A549 (cell line): ENCODE results near the gene RABEPK. TPM values are rescaled to one million over a fixed set of nuclear protein-coding genes. Genes with fewer than 3 reads are reported as not detected.

Experiments
- ATAC-seq, 2 experiments: fragments of 200-7000 bp in 1 of 2; fragments of >200 bp in 1 of 2; cut with Nextera tagmentation in 1 of 2; cut with Tn5 transposase in 1 of 2; 3 replicates each; pipeline versions ENCODE4 v1.8.0 to v1.9.1; 2018 to 2020; ENCODE audit warnings: mild to moderate bottlenecking in 1 of 2, moderate library complexity in 1 of 2
- CTCF ChIA-PET: fragments of 300-600 bp; sonication (Branson Sonifier 250); formaldehyde crosslinking; extraction: SDS; loops from one replicate; lab custom pipeline; 2021; ENCODE audit warnings: antibody characterized with exemption, inconsistent platforms; lab: Yijun Ruan, JAX
- POLR2A ChIA-PET: fragments of 350-600 bp; formaldehyde crosslinking; extraction: SDS; loops from one replicate; lab custom pipeline; 2021; ENCODE audit warnings: antibody characterized with exemption, inconsistent platforms; lab: Yijun Ruan, JAX
- DNase-seq, 2 experiments: peaks; one replicate each; pipeline versions ENCODE4 v3.0.0 to v3.0.0-alpha.2; 2011 to 2016; ENCODE audit warnings: low read depth in 1 of 2, low spot score in 1 of 2
- FAIRE-seq: peaks from 2 replicates; lab custom pipeline; 2011; peaks lifted over from hg19 to GRCh38; lab: Jason Lieb, UNC
- H3K27ac ChIP-seq, 2 experiments: fragments of >200 bp; sonication (Bioruptor Twin); formaldehyde crosslinking; 3 replicates each; pipeline ENCODE4 v1.5.1; 2016 to 2017
- H3K4me1 ChIP-seq: fragments of >200 bp; sonication (Bioruptor Twin); formaldehyde crosslinking; 3 replicates; pipeline ENCODE4 v1.6.1; 2016
- H3K4me2 ChIP-seq: fragments of >200 bp; sonication (Bioruptor Twin); formaldehyde crosslinking; 3 replicates; pipeline ENCODE4 v1.6.1; 2016
- H3K4me3 ChIP-seq: fragments of >200 bp; sonication (Bioruptor Twin); formaldehyde crosslinking; 3 replicates; pipeline ENCODE4 v1.5.1; 2016
- H3K9me3 ChIP-seq: fragments of >200 bp; sonication (Bioruptor Twin); formaldehyde crosslinking; 3 replicates; pipeline ENCODE4 v1.6.1; 2016
- CBX8 ChIP-seq: fragments of 200-600 bp; sonication (generic); IDR thresholded peaks from 2 replicates; pipeline ENCODE4 v1.6.1; 2016
- ESRRA ChIP-seq: fragments of 150-350 bp; IDR thresholded peaks from 2 replicates; pipeline ENCODE4 v1.6.1; 2014; ENCODE audit warnings: mild to moderate bottlenecking, low read length, borderline replicate concordance
- FOXS1 ChIP-seq: fragments of 250-450 bp; sonication (Bioruptor Pico); IDR thresholded peaks from 2 replicates; pipeline ENCODE4 v1.5.0; 2020; ENCODE audit warnings: mild to moderate bottlenecking, moderate library complexity
- HOXB13 ChIP-seq: fragments of 250-450 bp; sonication (Bioruptor Pico); IDR thresholded peaks from 2 replicates; pipeline ENCODE4 v1.5.0; 2020; ENCODE audit warnings: low read depth, mild to moderate bottlenecking, moderate library complexity
- HOXB5 ChIP-seq: fragments of 250-450 bp; sonication (Bioruptor Pico); IDR thresholded peaks from 2 replicates; pipeline ENCODE4 v1.5.0; 2020; ENCODE audit warnings: mild to moderate bottlenecking, moderate library complexity
- JUN ChIP-seq, 2 experiments: fragments of >200 bp; sonication (Bioruptor Twin); formaldehyde crosslinking; IDR thresholded peaks; 2 replicates in 1 of 2; 3 replicates in 1 of 2; pipeline ENCODE4 v1.6.1; 2016 to 2017
- KDM5A ChIP-seq: fragments of 200-600 bp; sonication (generic); IDR thresholded peaks from 2 replicates; pipeline ENCODE4 v1.6.1; 2016; ENCODE audit warnings: antibody characterized with exemption, mild to moderate bottlenecking
- MAFK ChIP-seq: fragments of 450-650 bp; IDR thresholded peaks from 2 replicates; pipeline ENCODE4 v1.6.1; 2014; ENCODE audit not compliant: partially characterized antibody
- MAZ ChIP-seq: fragments of 150-350 bp; IDR thresholded peaks from 2 replicates; pipeline ENCODE4 v1.6.1; 2014; ENCODE audit warnings: antibody characterized with exemption, low read depth, low read length, borderline replicate concordance
- PHF8 ChIP-seq: fragments of 200-600 bp; sonication (generic); IDR thresholded peaks from 2 replicates; pipeline ENCODE4 v1.6.1; 2016; ENCODE audit warnings: low read depth, mild to moderate bottlenecking, antibody characterized with exemption, moderate library complexity, borderline replicate concordance
- RARB ChIP-seq: fragments of 250-450 bp; sonication (Bioruptor Pico); IDR thresholded peaks from 2 replicates; pipeline ENCODE4 v1.8.0; 2021; ENCODE audit warnings: mild to moderate bottlenecking, moderate library complexity
- RFX5 ChIP-seq: fragments of 450-650 bp; IDR thresholded peaks from 2 replicates; pipeline ENCODE4 v1.7.1; 2014; ENCODE audit warnings: antibody characterized with exemption, mild to moderate bottlenecking, moderate library complexity
- SREBF2 ChIP-seq: fragments of 450-650 bp; IDR thresholded peaks from 2 replicates; pipeline ENCODE4 v1.6.1; 2014; ENCODE audit warnings: mild to moderate bottlenecking, moderate library complexity
- TP53 ChIP-seq: fragments of 250-450 bp; sonication (Bioruptor Pico); IDR thresholded peaks from 2 replicates; pipeline ENCODE4 v1.5.0; 2021; ENCODE audit warnings: mild to moderate bottlenecking, moderate library complexity
- WGBS: methylation state at CpG from one replicate; pipeline ENCODE4 v1.1.6; 2017; ENCODE audit errors: missing lambda C conversion rate; 5-methylcytosine and 5-hydroxymethylcytosine counted together
- polyA plus RNA-seq, 4 experiments: library from polyadenylated mRNA; depleted of rRNA in 3 of 4; stranded (reverse); fragments of >200 nt; fragmentation: RNase III in 1 of 4; extraction: RNeasy Plus Mini Kit Qiagen cat#74134 plus additional on column Dnase treatment in 1 of 4; gene quantifications; 2 replicates in 3 of 4; 3 replicates in 1 of 4; pipeline ENCODE4 v1.2.3, GENCODE V29; 2011 to 2017
- TF ChIP-seq, protein P1 (sequence below): fragments of 250-450 bp; sonication (Bioruptor Pico); IDR thresholded peaks from 2 replicates; pipeline ENCODE4 v1.5.0; 2021; ENCODE audit warnings: mild to moderate bottlenecking, moderate library complexity, borderline replicate concordance
- TF ChIP-seq, protein P2 (sequence below): fragments of >200 bp; sonication (Bioruptor Twin); formaldehyde crosslinking; IDR thresholded peaks from 3 replicates; pipeline ENCODE4 v1.5.1; 2016
- TF ChIP-seq, protein P3 (sequence below): IDR thresholded peaks from 2 replicates; pipeline ENCODE4 v1.6.1; 2012
- TF ChIP-seq, protein P4 (sequence below): IDR thresholded peaks from 2 replicates; pipeline ENCODE4 v1.6.1; 2012
- TF ChIP-seq, protein P5 (sequence below): fragments of 200-600 bp; sonication (generic); IDR thresholded peaks from 2 replicates; pipeline ENCODE4 v1.6.1; 2016; ENCODE audit warnings: antibody characterized with exemption, mild to moderate bottlenecking, moderate library complexity

The RABEPK gene
- polyA plus RNA-seq, 2 of the 4 experiments (the other 2 are of a cell fraction), result 41.9 to 50.1 TPM

DNA sequence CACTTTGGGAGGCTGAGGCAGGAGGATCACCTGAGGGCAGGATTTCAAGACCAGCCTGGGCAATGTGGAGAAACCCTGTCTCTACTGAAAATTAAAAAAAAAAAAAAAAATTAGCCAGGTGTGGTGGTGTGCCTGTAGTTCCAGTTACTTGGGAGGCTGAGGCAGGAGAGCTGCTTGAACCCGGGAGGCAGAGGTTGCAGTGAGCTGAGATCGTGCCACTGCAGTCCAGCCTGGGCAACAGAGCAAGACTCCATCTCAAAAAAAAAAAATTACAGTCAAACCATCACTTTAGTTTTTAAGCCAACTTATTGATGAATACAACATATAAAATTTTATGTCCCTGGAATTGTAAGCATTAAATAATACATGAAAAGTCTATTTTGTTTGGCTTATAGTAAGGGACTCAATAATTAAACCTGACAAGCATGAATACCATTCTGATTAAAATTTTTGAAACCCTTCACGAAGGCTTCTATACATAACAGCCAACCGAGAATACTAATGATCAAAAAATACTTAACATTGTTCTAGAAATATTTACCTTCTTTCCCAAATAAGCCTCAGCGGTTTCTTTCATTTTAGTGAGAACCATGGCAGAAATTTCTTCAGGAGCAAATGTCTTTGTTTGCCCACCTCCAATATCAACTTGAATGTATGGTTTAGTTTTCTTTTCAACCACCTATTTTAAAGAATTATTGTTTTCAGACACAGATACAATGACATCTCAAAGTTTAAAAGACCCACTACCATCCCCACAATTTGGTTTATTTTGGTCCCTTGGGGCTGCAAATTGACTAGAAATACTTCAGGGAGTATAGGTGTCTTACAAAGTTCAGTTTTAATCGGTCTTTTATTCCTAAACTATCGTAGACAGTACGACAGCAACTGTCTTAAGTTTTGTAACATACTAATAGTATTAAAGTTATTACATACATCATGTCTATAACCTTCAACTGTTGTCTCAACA lies 39.6 kb downstream of the RABEPK start:
- TF ChIP-seq HOXB13 (CRISPR knock-in tag) (no peak), CBX8 (no peak), RARB (CRISPR knock-in tag) (peak; percentile 34; the same call in 1 of the 2 replicates), ESRRA (no peak), MAFK (no peak), KDM5A (0 out of 2 replicates have a peak, but pooled peaks have one; percentile 17), SREBF2 (no peak), FOXS1 (CRISPR knock-in tag) (no peak)
- TF ChIP-seq, protein P1, sequence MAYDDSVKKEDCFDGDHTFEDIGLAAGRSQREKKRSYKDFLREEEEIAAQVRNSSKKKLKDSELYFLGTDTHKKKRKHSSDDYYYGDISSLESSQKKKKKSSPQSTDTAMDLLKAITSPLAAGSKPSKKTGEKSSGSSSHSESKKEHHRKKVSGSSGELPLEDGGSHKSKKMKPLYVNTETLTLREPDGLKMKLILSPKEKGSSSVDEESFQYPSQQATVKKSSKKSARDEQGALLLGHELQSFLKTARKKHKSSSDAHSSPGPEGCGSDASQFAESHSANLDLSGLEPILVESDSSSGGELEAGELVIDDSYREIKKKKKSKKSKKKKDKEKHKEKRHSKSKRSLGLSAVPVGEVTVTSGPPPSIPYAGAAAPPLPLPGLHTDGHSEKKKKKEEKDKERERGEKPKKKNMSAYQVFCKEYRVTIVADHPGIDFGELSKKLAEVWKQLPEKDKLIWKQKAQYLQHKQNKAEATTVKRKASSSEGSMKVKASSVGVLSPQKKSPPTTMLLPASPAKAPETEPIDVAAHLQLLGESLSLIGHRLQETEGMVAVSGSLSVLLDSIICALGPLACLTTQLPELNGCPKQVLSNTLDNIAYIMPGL, result 0 out of 2 replicates have a peak, but pooled peaks have one; percentile 9
- TF ChIP-seq, protein P2, sequence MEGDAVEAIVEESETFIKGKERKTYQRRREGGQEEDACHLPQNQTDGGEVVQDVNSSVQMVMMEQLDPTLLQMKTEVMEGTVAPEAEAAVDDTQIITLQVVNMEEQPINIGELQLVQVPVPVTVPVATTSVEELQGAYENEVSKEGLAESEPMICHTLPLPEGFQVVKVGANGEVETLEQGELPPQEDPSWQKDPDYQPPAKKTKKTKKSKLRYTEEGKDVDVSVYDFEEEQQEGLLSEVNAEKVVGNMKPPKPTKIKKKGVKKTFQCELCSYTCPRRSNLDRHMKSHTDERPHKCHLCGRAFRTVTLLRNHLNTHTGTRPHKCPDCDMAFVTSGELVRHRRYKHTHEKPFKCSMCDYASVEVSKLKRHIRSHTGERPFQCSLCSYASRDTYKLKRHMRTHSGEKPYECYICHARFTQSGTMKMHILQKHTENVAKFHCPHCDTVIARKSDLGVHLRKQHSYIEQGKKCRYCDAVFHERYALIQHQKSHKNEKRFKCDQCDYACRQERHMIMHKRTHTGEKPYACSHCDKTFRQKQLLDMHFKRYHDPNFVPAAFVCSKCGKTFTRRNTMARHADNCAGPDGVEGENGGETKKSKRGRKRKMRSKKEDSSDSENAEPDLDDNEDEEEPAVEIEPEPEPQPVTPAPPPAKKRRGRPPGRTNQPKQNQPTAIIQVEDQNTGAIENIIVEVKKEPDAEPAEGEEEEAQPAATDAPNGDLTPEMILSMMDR, result no peak
- H3K9me3 ChIP-seq, result no peaks in the 10 kb centered on the region
- FAIRE-seq, result no peak
- H3K4me2 ChIP-seq, result peak overlapping the region; percentile 80
- ATAC-seq, result no peak
- ChIA-PET POLR2A (interaction anchor here (0.9 to 3.2 kb wide), 7 partner anchors 8 to 102 kb away, joined by 3 to 38 read pairs (median 21); partner anchors contain the start of genes GAPVD1 and RABEPK), CTCF (interaction anchor here (0.6 kb wide), 2 partner anchors 23 to 673 kb away, joined by 3 to 4 read pairs; no protein-coding TSS in a partner anchor)
- WGBS, result 13% methylated on average over 8 of the region's 8 CpGs
- DNase-seq, result no peak
- H3K4me3 ChIP-seq, result peak overlapping the region; percentile 73
- peaks cover 69% of the 10 kb centered on the region for H3K4me1 ChIP-seq
- H3K27ac ChIP-seq, result peak overlapping the region; percentile 85 to 94

DNA sequence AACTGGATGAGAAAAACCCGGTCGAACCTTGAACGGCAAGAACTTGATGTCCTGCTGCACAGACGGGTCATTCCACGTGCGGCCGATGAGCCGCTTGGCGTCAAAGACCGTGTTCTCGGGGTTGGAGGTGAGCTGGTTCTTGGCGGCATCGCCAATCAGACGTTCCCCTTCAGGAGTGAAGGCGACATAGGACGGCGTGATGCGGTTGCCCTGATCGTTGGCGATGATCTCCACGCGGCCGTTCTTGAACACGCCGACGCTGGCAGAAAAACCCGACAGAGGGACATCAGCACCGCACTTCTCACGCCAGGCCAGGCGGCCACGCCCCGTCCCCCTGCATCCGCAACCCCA lies 40.3 kb downstream of the RABEPK start:
- POLR2A ChIA-PET, result interaction anchor here (0.9 to 3.2 kb wide), 17 partner anchors 9 to 130 kb away, joined by 3 to 38 read pairs (median 10); partner anchors contain the start of genes GAPVD1 and RABEPK
- DNase-seq (peak in 1 of 2 experiments; percentile 52), ATAC-seq (peak; percentile 3 to 10; a peak in 5 of 6 replicates), FAIRE-seq (no peak)
- Histone ChIP-seq H3K9me3 (no peaks in the 10 kb centered on the region), H3K4me3 (peak overlapping the region; percentile 73), H3K4me1 (peaks cover 63% of the 10 kb centered on the region), H3K4me2 (peak overlapping the region; percentile 80), H3K27ac (peak overlapping the region; percentile 85 to 94)
- CTCF ChIA-PET, result interaction anchor here (1.3 kb wide), 1 partner anchor 21 kb away, joined by 5 read pairs; the partner anchor contains the start of gene GAPVD1
- under 1% methylated on average over 18 of the region's 33 CpGs for WGBS
- TF ChIP-seq KDM5A, result no peak
- TF ChIP-seq, protein P3, sequence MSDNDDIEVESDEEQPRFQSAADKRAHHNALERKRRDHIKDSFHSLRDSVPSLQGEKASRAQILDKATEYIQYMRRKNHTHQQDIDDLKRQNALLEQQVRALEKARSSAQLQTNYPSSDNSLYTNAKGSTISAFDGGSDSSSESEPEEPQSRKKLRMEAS, result peak; percentile 82
- TF ChIP-seq HOXB5 (CRISPR knock-in tag), result 0 out of 2 replicates have a peak, but pooled peaks have one; percentile 36

DNA sequence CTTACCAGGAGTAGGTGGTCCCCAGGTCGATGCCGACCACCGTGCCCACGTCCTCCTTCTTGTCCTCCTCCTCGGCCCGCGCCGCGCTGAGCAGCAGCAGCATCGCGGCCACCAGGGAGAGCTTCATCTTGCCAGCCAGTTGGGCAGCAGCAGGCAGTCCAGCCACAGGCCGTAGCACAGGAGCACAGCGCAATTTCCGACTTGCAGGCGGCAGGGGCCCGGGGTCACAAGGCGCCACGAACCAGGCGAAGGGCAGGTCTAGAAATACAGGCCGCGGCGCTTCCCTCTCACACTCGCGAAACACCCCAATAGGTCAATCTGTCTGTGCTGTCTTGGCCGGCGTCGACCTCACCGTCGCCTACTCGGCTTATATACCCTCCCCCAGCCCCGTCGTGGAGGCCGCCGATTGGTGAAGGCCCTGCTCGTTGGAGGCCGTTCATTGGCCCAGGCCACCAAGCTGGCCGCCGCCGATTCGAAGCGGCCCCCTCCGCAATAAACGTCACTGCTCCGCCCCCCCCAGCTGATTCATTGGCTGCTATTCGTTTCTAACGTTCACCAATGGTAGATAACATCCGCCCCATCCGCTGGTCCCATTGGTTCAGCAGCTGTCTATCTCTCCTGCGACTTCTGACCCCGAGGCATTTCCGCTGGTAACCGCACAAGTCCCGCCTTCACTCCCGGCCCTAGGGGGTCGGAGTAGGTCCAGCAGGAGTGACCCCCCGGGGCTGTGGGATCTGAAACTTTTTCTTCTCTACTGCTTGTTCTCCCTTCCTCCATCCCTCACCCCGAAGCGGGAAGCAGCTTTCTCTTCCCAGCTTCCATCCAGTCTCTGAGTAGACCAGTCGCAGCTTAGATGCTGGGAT lies 40.9 kb downstream of the RABEPK start, which contains the start of gene HSPA5:
TSS of gene HSPA5 (minus strand) at position 344 of the 863 bp plus-strand sequence. CDS start at position 127, 217 bp downstream.
- ChIA-PET CTCF (interaction anchor here (0.9 to 1.3 kb wide), 3 partner anchors 14 to 85 kb away, joined by 3 to 5 read pairs (median 3); partner anchors contain the start of gene GAPVD1), POLR2A (interaction anchor here (0.5 to 3.2 kb wide), 34 partner anchors 10 to 582 kb away, joined by 3 to 38 read pairs (median 4); partner anchors contain the start of genes ARPC5L, GAPVD1, RABEPK and WDR38)
- no peak for FAIRE-seq
- peak within 1 kb of the TSS; percentile 92 to 98 for H3K27ac ChIP-seq
- peaks cover 57% of the 10 kb centered on the region for H3K4me1 ChIP-seq
- peak within 1 kb of the TSS; percentile 73 for H3K4me3 ChIP-seq
- peak; percentile 99 for DNase-seq
- peak; percentile 91 to 95 for ATAC-seq
- H3K4me2 ChIP-seq, result peak within 1 kb of the TSS; percentile 85
- no peaks in the 10 kb centered on the region for H3K9me3 ChIP-seq
- WGBS, result 0% methylated on average over 41 of the region's 59 CpGs
- TF ChIP-seq, protein P4, sequence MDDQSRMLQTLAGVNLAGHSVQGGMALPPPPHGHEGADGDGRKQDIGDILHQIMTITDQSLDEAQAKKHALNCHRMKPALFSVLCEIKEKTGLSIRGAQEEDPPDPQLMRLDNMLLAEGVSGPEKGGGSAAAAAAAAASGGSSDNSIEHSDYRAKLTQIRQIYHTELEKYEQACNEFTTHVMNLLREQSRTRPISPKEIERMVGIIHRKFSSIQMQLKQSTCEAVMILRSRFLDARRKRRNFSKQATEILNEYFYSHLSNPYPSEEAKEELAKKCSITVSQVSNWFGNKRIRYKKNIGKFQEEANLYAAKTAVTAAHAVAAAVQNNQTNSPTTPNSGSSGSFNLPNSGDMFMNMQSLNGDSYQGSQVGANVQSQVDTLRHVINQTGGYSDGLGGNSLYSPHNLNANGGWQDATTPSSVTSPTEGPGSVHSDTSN, result peak; percentile 95
- TF ChIP-seq TP53 (CRISPR knock-in tag) (peak; percentile 83), PHF8 (peak; percentile 97), MAZ (no peak), JUN (IDR thresholded peaks at IDR 0.05) (peak; percentile 95 to 98), RFX5 (peak; percentile 82)
- TF ChIP-seq, protein P5, sequence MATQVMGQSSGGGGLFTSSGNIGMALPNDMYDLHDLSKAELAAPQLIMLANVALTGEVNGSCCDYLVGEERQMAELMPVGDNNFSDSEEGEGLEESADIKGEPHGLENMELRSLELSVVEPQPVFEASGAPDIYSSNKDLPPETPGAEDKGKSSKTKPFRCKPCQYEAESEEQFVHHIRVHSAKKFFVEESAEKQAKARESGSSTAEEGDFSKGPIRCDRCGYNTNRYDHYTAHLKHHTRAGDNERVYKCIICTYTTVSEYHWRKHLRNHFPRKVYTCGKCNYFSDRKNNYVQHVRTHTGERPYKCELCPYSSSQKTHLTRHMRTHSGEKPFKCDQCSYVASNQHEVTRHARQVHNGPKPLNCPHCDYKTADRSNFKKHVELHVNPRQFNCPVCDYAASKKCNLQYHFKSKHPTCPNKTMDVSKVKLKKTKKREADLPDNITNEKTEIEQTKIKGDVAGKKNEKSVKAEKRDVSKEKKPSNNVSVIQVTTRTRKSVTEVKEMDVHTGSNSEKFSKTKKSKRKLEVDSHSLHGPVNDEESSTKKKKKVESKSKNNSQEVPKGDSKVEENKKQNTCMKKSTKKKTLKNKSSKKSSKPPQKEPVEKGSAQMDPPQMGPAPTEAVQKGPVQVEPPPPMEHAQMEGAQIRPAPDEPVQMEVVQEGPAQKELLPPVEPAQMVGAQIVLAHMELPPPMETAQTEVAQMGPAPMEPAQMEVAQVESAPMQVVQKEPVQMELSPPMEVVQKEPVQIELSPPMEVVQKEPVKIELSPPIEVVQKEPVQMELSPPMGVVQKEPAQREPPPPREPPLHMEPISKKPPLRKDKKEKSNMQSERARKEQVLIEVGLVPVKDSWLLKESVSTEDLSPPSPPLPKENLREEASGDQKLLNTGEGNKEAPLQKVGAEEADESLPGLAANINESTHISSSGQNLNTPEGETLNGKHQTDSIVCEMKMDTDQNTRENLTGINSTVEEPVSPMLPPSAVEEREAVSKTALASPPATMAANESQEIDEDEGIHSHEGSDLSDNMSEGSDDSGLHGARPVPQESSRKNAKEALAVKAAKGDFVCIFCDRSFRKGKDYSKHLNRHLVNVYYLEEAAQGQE, result peak; percentile 37
